GM21528 (cell line): ENCODE measurements around the gene SPTBN4.
"Not testable (repeated sequence)": the region's sequence is repeated elsewhere in the genome, so short reads cannot be mapped to it uniquely, and the experiment has no call there.

Experiments used
- ATAC-seq: cut with Tn5 transposase; IDR thresholded peaks from one replicate; pipeline ENCODE4 v1.9.1; 2021; ENCODE audit warnings: mild to moderate bottlenecking, moderate library complexity; ENCODE audit not compliant: unreplicated experiment, low FRiP score

SPTBN4 gene

GRCh38 chr19:40464059-40465024, 2.5 kb upstream of the SPTBN4 start:
- ATAC-seq: no peak

- peak; percentile 1 for ATAC-seq
These were observed 1.7 kb upstream of the SPTBN4 start for GRCh38 chr19:40465025-40465556.

- peak; percentile 79 for ATAC-seq
These were observed 1.1 kb upstream of the SPTBN4 start, which contains the start of gene BLVRB for GRCh38 chr19:40465557-40466218. Gene BLVRB, minus strand, starts transcription at chr19:40465745. Its CDS starts 57 bp downstream, at chr19:40465688.

- ATAC-seq: peak; percentile 38
These were observed 399 bp upstream of the SPTBN4 start for GRCh38 chr19:40466219-40466984.

GRCh38 chr19:40469011-40469410, 2.2 kb downstream of the SPTBN4 start:
- no peak for ATAC-seq

GRCh38 chr19:40471111-40471510, 4.3 kb downstream of the SPTBN4 start:
- no peak for ATAC-seq

GRCh38 chr19:40472516-40472915, 5.7 kb downstream of the SPTBN4 start:
- no peak for ATAC-seq

GRCh38 chr19:40474737-40475136, 7.9 kb downstream of the SPTBN4 start:
- no peak for ATAC-seq

- not testable (repeated sequence) for ATAC-seq
These were observed 9.3 kb downstream of the SPTBN4 start for GRCh38 chr19:40475878-40476644.

- ATAC-seq: no peak
These were observed 19.2 kb downstream of the SPTBN4 start for GRCh38 chr19:40486017-40486416.

- no peak for ATAC-seq
These were observed 23.1 kb downstream of the SPTBN4 start for GRCh38 chr19:40489882-40490230.

- no peak for ATAC-seq
These were observed 25.5 kb downstream of the SPTBN4 start for GRCh38 chr19:40492274-40492673.

- no peak for ATAC-seq
These were observed 27.0 kb downstream of the SPTBN4 start for GRCh38 chr19:40493778-40494177.

GRCh38 chr19:40494191-40494838, 27.5 kb downstream of the SPTBN4 start:
- ATAC-seq: no peak

GRCh38 chr19:40497214-40497613, 30.4 kb downstream of the SPTBN4 start:
- no peak for ATAC-seq

GRCh38 chr19:40499320-40499719, 32.5 kb downstream of the SPTBN4 start:
- ATAC-seq: no peak

GRCh38 chr19:40500678-40501530, 34.1 kb downstream of the SPTBN4 start:
- not testable (repeated sequence) for ATAC-seq

- ATAC-seq: no peak
These were observed 34.8 kb downstream of the SPTBN4 start for GRCh38 chr19:40501599-40501998.
